GM13976 (cell line): ENCODE results near the gene GPX3.

Source experiments
- DNase-seq: peaks from one replicate; pipeline ENCODE4 v3.0.0; 2012; ENCODE audit warnings: low spot score
- in situ Hi-C: fragments of 300-500 bp; cut with MboI; formaldehyde crosslinking; loops from one replicate; pipeline ENCODE4 v1.12.0; 2022; ENCODE audit warnings: low sequenced_read_pairs, mixed read lengths, inconsistent platforms; ENCODE audit not compliant: unreplicated experiment
- TF ChIP-seq, protein P1 (sequence below): IDR thresholded peaks from 2 replicates; pipeline ENCODE4 v1.5.1; 2012; ENCODE audit warnings: borderline replicate concordance, mild to moderate bottlenecking; ENCODE audit not compliant: insufficient read depth; ENCODE audit errors: extremely low read depth, missing control alignments, control extremely low read depth

The GPX3 gene

DNA sequence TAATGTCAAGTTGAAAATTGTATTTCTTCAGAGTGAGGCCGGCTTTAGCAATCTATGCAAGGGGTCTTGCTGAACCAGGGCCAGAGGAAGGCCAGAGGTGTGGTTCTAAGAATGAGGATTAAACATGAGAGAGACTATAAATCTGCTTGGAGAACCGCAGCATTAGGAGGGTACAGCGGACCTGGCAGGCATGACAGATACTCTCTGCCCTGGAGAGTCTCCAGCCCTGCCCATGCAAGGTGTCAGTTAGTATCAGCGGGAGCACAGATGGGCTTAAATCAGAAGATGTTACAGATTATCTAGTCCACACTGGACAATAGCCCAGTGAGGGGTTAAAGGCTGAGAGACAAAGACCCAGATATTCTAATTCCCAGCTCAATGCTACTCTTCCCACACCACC, 11.5 kb upstream of the GPX3 start:
- no peak for DNase-seq
- TF ChIP-seq, protein P1, sequence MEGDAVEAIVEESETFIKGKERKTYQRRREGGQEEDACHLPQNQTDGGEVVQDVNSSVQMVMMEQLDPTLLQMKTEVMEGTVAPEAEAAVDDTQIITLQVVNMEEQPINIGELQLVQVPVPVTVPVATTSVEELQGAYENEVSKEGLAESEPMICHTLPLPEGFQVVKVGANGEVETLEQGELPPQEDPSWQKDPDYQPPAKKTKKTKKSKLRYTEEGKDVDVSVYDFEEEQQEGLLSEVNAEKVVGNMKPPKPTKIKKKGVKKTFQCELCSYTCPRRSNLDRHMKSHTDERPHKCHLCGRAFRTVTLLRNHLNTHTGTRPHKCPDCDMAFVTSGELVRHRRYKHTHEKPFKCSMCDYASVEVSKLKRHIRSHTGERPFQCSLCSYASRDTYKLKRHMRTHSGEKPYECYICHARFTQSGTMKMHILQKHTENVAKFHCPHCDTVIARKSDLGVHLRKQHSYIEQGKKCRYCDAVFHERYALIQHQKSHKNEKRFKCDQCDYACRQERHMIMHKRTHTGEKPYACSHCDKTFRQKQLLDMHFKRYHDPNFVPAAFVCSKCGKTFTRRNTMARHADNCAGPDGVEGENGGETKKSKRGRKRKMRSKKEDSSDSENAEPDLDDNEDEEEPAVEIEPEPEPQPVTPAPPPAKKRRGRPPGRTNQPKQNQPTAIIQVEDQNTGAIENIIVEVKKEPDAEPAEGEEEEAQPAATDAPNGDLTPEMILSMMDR, result no peak
- in situ Hi-C loops, result no loop called here

DNA sequence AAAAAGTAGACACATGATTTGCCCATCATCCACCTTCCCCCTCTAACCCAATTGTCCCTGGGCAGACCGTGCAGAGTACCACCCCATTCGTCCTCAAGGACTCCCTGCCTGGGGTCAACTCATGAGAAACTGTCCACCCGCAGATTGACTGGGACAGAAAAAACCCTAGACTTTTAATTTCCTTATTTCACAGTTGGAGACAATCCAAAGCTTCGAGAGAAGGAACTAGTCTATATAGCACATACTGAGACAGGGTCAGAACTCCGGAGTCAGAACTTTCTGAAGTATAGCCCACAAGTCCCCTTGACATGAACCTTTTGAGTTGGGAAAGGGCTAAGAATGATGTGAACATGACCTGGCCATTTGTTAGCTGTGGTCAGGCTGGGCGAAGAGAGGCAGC, 7.5 kb upstream of the GPX3 start:
- no peak for DNase-seq
- in situ Hi-C loops, result no loop called here
- TF ChIP-seq, protein P1, result no peak

DNA sequence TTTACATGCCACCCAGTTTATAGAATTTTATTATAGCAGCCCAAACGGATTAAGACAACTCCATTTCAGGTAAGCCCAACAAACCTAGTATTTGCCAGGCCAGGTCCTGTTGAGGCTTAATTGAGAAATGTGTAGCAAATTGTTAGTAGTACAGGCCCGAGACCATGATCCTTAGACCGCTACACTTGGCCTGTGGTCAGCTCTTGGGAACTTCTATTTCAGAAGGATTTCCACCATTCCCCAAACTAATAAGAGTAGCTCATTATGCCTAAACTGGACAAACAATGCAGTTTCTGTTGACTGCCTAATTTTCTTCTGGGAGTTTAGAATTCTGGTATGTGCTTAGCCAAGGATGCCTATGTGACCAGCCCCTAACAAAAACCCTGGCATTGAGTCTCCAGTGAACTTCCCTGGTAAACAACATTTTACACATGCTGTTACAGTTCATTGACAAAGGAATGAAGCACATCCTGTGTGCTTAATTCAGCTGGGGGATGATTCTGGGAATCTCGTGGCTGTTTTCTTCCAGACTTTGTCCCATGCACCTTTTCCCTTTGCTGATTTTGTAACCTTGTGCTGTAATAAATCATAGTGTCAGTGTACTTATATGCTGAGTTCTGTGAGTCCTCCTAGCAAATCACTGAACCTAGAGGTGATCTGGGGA, 5.6 kb upstream of the GPX3 start:
- DNase-seq, result no peak
- in situ Hi-C loops, result no loop called here
- TF ChIP-seq, protein P1, result no peak

DNA sequence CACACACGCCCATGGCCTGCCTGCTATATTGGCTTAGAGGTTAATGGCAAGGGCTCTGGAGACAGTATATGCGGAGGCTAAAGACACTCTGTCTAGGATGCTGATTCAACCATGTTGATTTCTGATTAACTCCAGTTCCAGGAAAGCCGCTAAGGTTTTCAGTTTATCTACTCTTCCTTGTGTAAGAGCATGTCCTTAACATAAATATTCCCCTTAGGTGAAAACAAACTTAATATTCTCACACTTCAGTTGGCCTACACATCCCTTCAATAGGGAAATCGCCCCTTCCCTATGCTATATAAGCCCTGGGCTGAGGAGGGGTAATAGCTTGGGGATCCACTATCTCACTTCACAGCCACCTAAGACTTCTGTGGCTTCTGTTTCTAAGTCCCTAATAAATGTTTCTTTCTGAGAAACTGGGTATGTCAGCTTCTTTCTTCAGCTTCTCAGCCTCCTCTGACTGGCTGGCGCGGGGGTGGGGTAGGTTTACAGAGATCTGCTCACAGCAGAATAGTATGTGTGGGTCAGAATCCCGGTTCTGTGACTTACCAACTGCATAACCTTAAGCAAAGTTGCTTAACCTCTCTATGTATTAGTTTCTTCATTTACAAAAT, 4.3 kb upstream of the GPX3 start:
- in situ Hi-C loops, result no loop called here
- TF ChIP-seq, protein P1, result no peak
- no peak for DNase-seq

DNA sequence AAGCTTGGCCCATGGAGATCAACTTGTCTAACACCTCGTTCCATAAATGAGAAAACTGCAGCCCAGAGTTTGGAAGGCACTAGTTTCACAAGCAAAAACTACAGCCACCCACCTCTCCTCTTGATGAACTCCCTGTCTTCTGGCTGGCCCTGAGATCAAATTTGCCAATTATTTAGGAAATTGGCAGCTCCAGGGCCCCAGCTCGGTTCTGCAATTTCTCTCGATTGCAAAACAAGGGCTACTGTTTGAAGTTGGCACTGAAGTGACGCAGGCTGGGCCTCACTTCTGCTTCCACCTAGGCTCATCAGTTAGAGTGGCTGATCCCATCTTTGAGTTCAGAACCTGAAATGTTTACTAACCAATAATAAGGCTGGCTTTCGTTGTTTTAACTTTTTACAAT, 3.7 kb upstream of the GPX3 start:
- DNase-seq, result no peak
- in situ Hi-C loops, result no loop called here
- TF ChIP-seq, protein P1, result no peak

DNA sequence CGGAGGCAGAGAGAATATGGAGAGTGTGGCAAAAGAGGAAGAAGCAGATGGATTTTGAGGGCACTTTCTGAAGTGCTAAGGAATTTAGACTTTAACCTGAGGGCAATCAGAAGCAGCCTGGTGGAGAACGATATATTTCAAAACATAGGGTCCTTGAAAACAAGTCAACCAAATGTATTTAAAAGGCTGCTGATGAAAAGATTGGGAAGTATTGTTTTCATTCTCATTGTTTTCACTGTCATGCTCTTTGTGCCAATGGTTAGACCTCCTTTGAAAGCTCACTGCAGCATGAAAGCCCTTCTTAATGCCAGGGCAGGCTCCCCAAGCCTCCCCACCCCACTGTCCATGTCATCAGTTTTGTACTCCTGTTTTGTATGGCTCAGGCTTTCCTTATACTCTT, 2.5 kb upstream of the GPX3 start:
- no peak for DNase-seq
- TF ChIP-seq, protein P1, result no peak
- in situ Hi-C loops, result no loop called here
